ENCODE data around the gene PCNT.

- TF ChIP-seq, protein P1, sequence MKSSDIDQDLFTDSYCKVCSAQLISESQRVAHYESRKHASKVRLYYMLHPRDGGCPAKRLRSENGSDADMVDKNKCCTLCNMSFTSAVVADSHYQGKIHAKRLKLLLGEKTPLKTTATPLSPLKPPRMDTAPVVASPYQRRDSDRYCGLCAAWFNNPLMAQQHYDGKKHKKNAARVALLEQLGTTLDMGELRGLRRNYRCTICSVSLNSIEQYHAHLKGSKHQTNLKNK (CRISPR knock-in tag; IDR thresholded peaks at IDR 0.05) = no peak
- TF ChIP-seq, protein P2, sequence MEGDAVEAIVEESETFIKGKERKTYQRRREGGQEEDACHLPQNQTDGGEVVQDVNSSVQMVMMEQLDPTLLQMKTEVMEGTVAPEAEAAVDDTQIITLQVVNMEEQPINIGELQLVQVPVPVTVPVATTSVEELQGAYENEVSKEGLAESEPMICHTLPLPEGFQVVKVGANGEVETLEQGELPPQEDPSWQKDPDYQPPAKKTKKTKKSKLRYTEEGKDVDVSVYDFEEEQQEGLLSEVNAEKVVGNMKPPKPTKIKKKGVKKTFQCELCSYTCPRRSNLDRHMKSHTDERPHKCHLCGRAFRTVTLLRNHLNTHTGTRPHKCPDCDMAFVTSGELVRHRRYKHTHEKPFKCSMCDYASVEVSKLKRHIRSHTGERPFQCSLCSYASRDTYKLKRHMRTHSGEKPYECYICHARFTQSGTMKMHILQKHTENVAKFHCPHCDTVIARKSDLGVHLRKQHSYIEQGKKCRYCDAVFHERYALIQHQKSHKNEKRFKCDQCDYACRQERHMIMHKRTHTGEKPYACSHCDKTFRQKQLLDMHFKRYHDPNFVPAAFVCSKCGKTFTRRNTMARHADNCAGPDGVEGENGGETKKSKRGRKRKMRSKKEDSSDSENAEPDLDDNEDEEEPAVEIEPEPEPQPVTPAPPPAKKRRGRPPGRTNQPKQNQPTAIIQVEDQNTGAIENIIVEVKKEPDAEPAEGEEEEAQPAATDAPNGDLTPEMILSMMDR (IDR thresholded peaks at IDR 0.05) = no peak
- TF ChIP-seq USF2 (CRISPR knock-in tag; IDR thresholded peaks at IDR 0.05) (no peak), JUN (CRISPR knock-in tag; IDR thresholded peaks at IDR 0.05) (no peak), ZNF232 (CRISPR knock-in tag; IDR thresholded peaks at IDR 0.05) (no peak), CREB1 (CRISPR knock-in tag; IDR thresholded peaks at IDR 0.05) (no peak), FOXK1 (CRISPR knock-in tag; IDR thresholded peaks at IDR 0.05) (no peak)
Observed at GRCh38 chr21:46356005-46356338, 32.0 kb downstream of the PCNT start.
